ENCODE results near the gene TMEM135.
"Not testable (repeated sequence)": the region's sequence is repeated elsewhere in the genome, so short reads cannot be mapped to it uniquely, and the experiment has no call there.

TMEM135 gene

DNA sequence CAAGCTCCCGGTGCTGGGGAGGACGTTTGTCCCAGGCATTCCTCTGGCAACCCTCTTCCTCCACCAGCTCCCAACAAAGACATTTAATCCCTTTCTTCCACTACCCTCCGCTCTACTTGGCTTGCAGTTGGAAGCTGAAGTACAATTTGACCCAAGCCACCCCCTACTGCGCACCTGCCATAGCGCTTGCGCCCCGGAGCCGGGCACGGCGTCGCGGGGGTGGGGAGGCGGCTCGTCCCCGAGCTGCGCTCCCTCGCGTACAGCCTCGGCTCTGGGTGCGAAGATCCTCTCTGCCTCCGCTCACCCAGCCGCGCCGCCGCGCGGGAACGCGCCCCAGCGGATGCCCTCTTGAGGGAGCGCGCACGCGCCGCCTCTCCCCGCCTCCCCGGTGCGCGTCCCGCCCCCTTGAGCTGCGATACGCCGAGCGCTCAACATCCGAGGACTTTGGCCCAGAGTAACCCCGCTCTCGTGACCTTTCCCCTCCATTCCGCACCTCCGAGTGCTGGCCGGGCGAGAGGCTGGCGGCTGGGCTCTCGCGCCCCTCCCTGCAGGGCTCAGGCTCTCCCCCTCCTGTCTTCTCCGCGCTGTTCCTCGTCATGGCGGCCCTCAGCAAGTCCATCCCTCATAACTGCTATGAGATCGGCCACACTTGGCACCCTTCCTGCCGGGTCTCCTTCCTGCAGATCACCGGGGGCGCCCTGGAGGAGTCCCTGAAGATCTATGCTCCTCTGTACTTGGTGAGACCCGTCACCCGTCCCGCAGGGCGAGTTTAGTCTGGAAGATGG lies at the start of gene TMEM135:
Gene TMEM135 (plus strand): TSS at position 485 of the 785 bp plus-strand sequence. CDS start 112 bp downstream, at position 597.
- FAIRE-seq, result no peak

DNA sequence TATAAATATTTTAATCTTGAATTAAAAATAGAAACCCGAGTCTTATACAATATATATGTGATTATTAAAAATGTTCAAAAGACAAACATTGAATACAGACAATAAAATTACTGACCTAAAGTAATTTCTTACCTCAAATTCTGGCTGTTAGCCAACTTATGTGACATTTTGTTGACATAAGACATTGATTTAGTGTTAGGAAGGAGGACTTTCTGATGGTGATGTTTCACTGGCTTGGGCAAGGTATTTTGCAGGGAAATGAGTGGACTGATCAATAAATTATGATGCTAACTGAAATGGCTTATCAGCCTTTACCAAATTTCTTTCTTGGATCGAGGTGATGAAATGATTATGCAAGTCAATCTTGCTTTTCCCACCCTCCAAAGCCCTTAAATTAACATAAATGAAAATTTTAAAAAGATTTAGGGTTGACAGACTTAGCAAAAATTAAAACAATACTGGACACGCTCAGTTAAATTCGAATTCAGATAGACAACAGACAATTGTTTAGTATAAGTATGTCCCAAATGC lies 49.3 kb upstream of the TMEM135 start:
- no peak for FAIRE-seq

DNA sequence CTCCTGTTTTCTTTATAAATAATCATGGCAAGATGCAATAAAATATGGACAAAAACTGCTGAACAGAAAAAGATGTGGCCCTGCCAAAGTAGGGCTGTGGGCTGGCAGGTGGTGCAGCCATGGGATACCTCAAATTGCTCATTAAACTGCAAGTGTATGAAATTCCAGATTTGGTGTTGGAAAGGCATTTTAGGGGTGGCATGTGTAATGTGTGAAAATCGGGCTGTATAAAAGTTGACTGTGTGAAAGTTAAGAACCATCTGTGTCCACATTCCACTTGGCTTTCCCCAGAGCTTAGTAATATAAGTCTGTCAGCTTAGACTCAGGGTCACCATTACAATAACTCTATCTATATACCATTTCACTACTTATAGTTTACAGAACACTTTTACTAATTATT lies 47.7 kb upstream of the TMEM135 start:
- FAIRE-seq, result no peak

DNA sequence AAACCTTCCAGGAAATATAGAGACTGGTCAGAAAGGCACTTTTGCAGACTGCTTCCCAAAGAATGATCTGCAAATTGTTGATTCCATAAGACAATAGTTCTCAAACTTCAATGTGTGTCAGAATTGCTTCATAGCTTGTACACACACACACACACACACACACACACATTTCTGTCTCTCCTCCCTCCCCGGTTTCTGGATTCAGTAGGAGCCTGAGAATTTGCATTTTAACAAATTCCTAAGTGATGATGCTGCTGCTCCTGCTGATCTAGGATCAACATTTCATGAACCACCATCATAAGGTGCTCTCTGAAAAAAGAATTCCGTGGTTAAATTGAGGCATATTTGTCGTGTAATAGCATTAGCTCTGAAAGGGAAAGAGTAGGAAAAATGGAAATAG lies 47.2 kb upstream of the TMEM135 start:
- FAIRE-seq, result no peak

DNA sequence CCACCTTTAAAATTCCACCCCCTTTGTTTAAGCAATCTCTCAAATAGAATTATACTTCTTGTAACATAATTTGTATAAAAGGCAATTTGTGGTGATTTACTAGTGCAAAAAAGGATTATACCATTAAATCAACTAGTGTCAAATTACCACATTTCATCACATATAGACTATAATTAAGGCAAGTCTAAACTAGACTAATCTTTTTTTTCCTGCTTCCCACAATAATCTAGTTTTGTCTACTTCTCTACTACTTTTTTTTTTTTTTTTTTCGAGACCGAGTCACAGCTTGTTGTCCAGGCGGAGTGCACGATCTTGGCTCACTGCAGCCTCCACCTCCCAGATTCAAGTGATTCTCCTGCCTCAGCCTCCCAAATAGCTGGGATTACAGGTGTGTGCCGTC lies 46.4 kb upstream of the TMEM135 start:
- no peak for FAIRE-seq

DNA sequence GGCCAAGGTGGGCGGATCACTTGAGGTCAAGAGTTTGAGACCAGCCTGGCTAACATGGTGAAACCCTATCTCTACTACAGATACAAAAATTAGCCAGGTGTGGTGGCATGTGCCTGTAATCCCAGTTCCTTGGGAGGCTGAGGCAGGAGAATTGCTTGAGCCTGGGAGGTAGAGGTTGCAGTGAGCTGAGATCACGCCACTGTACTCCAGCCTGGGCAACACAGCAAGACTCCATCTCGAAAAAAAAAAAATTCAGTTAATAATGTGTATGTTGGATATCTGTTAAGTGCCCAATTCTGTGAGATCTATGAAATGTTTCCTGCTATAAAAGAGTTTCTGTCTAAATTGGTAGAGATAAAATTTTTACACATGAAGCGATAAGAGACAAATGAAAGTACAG lies 45.4 kb upstream of the TMEM135 start:
- FAIRE-seq, result not testable (repeated sequence)

DNA sequence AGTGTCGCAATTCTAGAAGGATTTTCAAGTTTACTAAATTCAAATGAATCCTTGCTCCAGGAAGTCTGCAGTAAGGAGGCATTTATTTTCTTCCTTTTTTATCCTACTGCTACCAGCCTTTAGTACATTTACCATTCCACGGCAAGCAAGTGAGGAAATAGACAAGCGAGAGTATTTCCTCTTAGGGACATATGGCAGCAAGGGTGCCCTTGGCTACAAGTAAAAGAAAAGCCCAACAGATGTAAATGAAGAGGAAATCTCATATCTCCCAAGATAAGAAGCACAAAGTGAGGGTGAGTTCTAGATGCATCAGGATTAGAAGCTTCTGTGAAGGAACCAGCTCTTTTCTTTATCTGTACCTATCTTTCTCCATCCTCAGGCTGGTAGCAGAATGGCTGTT lies 44.7 kb upstream of the TMEM135 start:
- FAIRE-seq, result no peak

DNA sequence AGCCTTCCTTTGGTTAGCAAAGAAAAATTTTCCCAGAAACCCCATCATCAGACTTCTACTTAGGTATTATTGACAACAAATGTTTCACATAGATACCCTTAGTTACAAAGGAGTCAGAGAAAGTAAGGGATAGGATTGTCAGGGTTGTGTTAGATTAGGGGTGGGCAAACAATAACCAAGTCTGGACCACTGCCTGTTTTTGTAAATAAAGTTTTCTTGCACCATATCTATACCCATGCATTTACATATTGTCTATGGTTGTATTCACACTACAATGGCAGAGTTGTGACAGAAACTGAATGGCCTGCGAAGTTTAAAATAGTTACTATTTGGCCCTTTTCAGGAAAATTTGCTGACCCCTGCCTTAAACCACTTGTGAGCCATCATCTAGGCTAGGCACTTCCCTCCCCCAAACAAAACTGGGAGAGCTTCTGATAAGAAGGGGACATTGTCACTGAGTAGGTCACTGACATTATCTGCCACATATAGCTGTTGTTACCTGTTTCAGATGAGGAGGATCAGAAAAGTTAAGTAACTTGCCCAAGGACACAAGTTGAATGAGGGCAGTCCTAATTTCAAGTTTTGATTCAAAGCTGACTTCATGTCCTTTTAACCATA lies 40.7 kb upstream of the TMEM135 start:
- no peak for FAIRE-seq

DNA sequence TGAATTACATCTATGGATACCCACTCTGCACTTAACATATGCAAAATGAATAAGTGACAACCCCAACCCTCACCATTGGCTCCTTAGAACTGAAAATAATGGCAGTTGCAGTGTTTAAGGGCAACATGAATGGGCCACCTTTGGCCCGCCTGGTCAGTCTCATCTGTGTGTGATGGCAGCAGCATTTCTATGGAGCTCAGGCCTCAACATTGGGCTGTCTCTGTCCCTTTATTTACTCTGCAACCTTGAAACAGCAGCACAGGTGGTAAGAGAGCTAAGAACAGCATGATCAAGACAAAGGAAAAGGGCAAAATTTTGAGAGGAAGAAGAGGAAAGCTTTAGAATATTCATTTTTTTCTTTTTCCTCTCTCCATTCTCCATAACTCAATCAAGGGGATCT lies 38.3 kb upstream of the TMEM135 start:
- no peak for FAIRE-seq

DNA sequence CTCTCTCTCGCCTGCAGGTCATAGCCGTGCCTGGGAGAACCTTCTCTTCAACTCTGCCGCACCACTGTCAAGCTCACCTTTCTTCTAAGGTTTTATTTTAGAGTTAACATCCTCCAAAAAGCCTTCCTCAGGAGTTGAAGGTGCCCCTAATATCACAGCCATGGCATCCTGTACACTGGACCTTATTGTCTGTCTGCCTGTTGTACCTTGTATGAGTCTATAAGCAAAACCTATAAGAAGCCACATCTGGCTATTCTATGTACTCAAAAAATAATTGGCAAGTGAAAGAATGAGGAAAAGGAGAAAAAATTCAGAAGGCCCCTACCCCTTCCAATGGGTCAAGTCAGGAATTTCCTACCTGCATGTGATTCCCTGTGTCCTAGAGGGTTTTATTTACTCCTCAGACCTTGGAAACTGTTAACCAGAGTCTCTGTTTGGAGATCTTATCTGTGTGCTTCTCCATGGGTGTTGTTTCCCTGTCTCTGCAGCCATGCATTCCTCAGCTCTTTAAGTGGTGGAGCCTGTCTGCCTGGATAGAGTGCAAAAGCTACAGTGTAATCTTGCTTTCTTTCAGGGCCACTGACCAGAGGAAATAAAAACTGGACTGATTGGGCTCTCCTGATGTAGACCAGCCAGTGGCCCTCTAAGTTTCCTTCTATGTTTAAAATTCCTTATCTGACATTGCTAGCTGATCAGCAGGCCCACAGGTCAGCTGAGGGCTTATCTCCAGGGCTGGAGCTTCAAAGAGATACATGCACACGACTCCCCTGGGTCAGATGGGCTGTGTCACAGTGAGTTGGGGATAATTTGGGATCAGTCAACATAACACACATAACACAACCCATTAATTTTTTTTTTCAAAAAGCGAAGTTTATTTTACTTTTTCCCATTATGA lies 37.6 kb upstream of the TMEM135 start:
- no peak for FAIRE-seq

DNA sequence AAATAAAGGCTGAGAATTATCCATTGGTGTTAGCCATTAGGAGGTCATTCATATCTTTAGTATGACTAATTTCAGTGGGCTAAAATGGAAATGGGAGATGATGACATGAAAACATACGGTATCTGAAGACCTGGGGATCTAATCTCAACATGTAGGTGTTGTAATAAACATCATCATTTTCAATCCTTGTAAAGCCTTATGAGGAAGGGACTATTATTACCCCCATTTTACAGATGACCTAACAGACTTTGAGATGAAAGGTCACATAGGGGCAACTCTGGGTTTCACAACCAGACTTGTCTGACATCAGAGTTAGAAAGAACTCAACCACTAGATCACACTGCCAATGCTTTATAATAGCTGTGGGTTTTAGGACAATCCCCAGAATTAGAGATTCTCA lies 34.8 kb upstream of the TMEM135 start:
- no peak for FAIRE-seq

DNA sequence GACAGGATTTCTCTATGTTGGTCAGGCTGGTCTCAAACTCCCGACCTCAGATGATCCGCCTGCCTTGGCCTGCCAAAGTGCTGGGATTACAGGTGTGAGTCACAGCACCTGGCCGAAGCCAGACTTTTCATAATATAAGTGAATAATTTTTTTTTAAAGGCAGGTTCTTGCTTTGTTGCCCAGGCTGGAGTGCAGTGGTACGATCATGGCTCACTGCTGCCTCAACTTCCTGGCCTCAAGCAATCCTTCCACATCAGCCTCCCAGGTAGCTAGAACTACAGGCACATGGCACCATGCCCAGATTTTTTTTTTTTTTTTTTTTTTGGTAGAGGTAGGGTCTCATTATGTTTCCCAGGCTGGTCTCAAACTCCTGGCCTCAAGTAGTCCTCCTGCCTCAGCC lies 33.5 kb upstream of the TMEM135 start:
- not testable (repeated sequence) for FAIRE-seq

DNA sequence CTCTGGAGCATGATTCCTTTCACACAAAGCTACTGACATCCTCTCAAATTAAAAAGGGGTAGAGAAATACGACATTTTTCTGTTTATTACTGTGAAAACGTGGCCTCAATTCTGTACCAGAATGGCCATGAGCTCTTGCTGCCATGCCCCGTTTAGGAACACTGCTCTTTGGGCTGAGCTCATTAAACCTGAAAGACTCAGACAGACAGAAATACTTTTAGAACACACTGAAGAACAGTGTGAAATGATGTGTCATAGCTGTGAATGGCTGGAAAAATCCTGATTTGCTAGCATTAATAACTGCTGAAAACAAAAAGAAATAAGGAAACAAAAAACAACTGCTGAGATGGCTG lies 32.2 kb upstream of the TMEM135 start:
- FAIRE-seq, result no peak

DNA sequence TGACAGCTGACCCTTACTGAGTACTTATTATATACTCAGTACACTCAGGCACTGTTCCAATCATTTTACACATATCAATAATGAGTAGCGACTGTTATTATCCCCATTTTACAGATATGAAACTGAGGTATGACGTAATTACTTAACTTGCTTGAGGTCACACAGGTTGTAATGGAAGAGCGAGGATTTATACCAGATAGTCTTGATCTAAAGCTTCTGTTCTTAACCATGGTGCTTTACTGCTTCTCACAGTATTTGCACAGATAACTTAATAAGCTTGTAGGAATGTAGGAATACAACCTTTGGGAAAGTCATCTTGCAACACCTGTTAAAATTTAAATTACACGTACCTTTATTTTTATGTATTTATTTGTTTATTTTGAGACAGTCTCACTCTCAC lies 31.7 kb upstream of the TMEM135 start:
- no peak for FAIRE-seq

DNA sequence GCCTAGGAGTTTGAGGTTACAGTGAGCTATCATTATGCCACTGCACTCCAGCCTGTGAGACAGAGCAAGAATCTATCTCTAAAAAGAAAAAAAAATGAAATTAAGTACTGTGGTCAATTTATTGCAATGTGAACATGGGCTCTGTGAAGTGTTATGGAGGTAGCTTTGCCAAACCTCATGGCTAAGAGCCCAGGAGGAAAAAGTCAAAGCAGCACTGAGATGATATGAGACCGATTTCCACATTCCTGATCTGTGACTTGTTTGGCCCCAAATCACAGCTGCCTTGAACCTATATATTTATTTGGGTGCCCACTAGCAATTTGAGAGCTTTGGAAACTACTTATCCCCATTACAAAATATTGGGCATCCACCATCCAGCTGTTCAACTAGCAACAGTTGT lies 29.8 kb upstream of the TMEM135 start:
- FAIRE-seq, result no peak

DNA sequence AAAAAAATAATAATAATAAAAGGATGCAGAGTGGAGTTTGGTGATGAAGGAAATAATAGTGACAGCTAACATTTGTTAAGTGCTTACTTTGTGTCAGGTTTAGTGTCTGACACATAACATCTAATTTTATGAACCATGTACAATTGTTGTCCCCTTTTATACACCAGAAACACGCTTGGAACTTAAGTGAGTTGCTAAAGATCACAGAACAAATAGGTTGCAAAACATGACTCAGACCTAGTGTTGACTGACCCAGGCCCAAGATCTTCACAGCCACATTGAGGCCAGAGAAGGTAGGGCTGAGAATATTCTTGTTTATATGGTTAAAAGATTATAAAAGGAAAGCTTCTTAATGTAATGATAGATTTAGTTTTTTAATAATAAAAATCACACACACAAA lies 25.6 kb upstream of the TMEM135 start:
- no peak for FAIRE-seq

DNA sequence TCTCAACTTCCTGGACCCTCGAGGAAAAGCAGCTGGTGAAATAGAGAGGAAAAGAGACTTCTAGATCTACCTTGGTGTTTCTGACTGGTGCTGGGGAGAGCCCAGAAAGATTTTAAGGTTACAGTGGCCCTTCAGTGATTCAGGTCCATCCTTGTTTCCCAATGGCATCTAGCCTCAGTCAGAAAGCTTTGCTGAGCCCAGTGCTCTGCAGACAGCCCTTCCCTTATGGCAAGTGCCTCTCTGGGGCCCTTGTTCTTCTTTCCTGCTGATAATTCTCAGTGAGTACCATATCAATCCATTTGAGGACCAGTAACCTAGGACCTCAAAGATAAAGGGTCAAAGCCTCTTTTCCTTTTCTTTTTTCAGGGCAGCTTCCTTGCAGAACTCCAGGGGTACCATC lies 25.1 kb upstream of the TMEM135 start:
- FAIRE-seq, result no peak

DNA sequence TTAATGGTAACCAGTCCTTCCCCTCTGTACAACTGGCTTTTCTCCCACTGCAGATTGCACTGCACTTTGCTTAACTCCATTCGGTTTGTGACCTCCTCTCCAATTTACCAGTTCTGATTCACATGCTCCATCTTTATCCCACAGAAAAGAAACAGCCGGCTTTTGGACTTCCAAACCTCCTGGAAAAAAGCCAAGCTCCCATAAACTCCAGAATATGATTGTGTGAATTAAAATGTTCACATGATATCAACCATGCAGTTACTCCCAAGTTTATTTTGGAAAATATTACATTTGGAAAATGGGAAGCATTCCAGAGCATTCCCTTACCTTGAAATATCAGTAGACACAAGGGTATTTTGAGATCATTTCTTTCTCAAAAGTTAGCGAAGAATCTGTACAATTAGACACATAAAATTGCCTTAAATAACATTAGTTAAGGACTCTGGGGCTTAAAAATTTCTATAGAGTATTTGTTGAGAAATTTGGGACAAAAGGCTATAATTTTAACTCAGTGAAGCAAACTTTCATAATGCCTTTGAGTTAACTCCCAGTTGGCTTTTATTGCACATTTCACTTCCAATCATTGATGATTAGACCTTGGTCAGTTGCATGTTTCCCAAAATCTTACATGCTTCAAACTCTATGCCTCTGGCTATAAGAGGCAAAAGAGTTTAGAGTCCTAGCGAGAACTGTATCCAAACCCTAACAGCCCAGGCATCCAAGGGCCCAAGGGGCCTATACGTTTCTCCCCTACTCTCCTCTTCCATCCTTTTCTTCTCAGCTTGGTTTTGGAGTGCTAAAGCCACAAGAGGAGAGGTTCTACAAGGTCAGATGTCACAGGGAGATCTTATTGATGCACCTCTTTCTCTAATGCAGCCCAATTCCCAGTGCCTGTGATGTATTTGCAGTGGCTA lies 23.6 kb upstream of the TMEM135 start:
- FAIRE-seq, result no peak

DNA sequence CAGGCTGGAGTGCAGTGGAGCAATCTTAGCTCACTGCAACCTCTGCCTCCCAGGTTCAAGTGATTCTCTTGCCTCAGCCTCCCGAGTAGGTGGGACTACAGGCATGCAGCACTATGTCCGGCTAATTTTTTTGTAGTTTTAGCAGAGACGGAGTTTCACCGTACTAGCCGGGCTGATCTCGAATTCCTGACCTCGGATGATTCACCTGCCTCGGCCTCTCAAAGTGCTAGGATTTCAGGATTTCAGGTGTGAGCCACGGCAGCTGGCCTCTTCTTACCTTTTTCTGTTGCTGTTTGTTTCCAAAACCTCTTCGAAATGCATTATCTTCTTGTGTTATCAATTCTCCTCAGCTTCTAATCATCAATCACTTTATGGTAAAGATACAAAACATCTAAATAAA lies 22.1 kb upstream of the TMEM135 start:
- no peak for FAIRE-seq

DNA sequence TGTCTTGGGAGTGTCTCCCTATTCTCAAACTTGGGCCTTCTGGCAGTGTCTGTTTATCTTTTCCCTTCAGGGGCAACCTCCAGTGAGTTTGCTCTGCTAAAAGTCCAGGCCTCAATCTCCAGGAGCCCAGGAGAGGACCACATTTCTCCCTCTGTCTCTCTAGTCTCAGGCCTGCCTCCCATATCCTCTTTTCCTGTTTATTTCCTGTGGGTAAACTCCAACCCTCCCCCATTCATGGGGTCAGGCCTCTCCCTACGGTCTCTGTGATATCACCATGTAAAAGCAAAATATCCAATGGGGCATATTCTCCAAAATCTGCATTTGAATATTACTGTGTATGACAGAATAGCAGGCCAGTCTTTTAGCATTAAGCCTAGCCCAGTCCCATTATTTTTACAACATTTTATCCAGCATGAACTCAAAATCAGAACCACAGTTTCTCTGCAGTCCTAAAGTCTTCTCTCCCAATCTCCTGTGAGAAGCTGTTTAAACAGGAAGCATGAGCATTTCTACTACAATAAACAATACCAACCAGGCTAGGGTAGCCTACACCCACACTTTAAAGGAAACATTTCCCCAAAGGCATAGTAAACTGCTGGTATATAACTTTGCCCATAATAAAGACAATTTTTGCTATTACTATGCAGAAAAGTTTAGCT lies 18.0 kb upstream of the TMEM135 start:
- no peak for FAIRE-seq

DNA sequence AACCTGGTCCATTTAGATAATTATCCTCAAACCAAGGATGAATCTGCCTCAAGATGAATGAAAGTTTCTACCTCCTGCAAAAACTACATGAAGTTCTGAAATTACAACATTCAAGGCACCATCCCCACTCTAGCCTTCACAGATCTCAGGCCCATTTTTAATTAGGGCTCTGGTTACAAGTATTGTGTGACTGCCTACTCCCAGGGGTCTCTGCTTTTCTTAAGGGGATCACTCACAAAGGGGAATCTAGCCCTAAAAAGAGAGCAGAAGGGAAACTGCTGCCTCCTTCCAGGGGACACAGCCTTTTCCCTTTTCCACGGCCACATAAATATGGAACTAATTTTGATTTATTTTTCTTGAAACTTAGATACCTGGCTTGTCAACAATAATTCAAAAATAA lies 17.4 kb upstream of the TMEM135 start:
- FAIRE-seq, result no peak

All from colon (tissue), 2 donors.